HG03571 (cell line): ENCODE results near the gene FMN1.

Experiments
- ATAC-seq: cut with Tn5 transposase; IDR thresholded peaks from one replicate; pipeline ENCODE4 v1.9.1; 2021; ENCODE audit not compliant: unreplicated experiment

Gene FMN1

DNA sequence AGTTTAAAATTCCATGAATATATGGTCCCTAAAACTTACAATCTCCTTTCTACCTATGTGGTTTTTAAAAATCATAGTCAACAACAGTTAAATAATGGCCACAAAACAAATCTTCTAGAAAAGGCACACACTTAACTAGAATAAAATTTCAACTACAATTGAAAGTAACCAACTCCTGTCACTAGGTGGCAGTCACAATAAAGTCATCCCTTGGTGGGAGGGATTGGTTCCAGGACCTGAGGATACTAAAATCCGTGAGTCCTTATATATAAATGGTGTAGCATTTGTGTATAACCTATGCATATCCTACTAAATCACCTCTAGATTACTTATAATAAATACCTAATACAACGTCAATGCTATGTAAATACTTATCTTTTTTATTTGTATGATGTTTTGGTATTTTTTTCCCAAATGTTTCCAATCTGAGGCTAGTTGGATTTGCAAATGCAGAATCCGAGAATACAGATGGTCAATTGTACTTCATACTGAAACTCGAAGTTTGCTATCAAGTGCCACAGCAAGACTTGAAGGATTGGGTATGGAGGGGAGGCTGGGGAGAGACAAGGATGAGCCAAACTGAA is 172.6 kb downstream of the FMN1 start:
- no peak for ATAC-seq

DNA sequence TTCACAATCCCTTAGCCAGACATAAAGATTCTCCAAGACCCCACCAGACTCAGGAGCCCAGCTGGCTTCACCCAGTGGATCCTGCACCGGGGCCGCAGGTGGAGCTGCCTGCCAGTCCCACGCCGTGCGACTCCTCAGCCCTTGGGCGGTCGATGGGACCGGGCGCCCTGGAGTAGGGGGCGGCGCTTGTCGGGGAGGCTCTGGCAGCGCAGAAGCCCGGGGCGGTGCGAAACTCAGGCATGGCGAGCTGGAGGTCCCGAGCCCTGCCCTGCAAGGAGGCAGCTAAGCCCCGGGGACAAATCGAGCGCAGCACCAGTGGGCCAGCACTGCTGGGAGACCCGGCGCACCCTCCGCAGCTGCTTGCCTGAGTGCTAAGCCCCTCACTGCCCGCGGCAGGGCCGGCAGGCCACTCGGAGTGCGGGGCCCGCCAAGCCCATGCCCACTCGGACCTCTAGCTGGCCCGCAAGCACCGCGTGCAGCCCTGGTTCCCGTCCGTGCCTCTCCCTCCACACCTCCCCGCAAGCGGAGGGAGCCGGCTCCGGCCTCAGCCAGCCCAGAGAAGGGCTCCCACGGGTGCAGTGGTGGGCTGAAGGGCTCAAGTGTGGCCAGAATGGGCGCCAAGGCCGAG is 175.0 kb downstream of the FMN1 start:
- ATAC-seq, result no peak

DNA sequence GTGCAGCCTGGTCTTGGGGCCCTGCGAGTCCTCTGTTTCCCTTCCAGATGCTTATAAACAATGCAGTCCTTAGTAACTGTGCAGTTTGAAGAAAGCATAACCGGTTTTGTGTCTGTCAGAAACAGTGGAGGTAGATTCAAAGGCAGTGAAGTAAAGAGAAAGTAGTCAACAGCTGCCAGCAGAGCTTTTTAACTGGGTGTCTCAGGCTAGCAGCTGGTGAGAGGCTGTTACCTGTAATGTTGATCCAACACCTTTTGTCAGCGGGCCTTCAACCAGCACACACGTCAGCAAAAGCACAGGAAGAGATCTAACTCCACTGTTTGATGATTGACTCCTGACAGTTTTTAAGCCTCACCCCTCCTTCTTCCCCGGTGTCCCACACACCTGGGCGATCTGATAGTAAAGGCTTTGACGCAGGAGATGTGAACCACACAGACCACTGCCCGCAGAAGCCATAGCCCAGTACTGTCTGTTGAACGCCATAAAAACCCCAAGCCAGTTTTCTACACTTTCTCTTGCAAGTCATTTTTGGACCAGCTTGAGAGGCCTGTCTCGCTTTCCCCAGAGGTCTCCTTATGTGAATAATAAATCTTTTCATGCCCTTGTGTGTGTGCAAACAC is 178.0 kb downstream of the FMN1 start:
- ATAC-seq, result no peak

DNA sequence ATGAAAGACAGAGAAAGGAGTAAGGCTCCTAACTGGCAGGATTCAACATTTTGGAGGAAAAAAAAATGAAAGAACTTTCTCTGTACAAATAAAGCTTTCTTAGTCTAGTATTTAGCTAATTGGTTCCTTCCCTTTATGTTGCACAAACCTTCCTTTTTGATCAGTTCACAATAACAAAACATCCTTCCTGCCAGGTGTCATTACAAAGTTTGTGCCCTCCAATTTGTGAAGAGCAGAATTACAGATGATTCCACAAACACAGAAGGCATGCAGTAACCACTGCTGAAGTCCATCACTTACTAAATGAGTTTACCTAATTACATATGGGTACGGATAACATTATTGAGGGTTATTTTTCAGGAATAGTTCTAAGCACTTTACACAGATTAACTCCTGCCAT is 179.9 kb downstream of the FMN1 start:
- ATAC-seq, result no peak

DNA sequence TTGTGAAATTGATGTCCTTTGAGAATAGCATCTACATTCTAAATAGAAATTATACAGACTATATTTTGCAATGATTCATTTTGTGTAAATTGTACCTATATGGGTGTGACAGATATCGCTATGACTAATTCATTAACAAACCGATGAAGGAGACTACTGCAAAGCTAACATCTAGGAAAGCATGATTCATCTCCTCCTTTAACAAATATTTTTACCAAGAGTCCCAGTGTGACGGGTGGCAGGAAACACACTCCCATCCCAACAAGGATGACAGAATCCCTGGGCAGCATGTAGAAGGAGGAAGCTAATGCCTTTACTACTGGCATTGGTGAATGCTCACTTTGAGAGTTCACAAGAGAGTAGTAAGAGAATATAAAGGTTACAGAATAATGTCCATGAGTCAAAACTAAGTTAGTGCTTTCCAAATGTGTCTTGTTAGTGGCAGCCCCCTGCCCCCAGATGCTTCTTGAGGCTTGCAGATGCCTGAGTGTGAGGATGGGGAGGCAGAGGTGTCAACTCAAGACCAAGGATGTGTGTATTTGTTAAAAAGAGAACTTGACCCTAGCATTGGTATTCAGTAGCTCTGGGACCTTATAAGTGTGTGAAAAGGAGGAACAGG is 180.6 kb downstream of the FMN1 start:
- no peak for ATAC-seq

DNA sequence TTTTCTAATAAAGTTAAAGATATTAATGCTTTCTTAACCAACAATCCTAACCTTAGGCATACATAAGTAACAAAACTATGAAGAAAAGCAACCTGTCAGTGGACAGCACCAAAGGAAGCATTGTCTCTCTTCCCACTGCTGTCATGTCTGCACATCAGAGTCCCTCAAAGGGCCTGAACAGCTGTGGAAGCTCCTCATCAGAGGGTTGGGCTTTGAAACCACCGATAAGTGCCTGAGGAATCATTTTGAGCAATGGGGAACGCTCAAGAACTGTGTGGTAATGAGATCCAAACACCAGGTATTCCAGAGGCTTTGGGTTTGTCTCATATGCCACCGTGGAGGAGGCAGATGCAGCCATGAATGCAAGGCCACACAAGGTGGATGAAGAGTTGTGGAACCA is 182.5 kb downstream of the FMN1 start:
- no peak for ATAC-seq

DNA sequence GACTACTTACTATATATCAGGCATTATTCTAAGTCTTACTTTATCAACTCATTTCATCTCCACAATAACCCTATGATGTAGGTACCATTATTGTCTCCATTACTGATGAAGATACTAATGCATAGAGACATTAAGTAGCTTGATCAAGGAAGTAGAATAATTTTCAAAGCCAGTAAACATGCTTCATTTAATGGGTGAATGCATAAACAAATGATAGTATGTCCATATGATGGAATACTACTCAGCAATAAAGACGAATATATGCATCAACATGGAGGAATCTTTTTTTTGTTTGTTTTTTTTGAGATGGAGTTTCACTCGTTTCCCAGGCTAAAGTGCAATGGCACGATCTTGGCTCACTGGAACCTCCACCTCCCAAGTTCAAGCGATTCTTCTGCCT is 184.9 kb downstream of the FMN1 start:
- ATAC-seq, result no peak

DNA sequence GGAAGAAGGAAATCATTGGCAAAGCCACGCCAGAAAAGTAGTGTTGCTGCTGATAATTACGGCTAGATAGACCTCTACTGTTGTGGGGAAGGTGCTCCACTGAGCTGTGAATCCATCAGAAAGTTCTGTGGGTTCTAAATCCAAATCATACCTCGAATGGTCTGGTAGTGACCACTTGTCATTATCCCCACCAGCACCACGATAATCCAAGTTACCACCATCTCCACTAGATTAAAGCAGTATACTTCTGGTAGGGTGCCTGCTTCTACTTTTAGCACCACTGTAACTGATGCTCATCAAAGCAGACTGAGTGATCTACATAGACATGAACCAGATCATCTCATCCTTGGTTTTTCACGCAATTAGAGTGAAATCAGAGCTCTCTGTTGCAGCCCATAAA is 185.5 kb downstream of the FMN1 start:
- ATAC-seq, result no peak

DNA sequence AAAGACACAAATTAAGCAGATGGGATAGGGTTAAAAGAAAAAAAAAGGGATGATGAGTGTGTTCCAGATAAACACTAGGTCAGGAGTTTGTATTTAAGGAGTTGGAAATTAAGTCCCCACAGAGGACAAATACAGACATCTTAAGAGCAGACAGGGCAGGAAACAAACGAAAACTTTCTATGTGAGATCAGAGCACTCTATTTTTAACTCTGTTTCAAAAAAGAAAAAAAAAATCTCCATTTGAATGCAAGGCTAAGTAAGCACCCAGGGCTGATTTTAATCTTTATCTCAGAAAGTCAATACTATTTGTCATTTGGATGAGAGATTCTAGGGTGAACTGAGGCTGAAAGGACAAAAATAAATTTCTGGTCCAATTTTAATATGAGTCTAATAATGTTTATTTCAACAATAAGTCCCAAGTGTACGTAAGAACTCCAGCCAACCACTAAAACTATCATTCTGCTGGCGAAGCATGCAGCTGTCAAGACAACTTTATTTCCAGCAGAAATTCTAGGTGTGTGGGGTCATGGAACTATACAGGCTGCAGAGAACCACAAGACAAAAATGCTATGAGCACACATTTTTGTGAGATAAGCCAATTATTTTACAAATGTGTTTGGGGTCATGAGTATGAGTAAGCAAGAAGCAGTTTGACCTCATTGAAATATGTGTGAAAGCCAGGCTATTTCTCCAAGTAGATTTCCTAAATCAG is 186.1 kb downstream of the FMN1 start:
- no peak for ATAC-seq

DNA sequence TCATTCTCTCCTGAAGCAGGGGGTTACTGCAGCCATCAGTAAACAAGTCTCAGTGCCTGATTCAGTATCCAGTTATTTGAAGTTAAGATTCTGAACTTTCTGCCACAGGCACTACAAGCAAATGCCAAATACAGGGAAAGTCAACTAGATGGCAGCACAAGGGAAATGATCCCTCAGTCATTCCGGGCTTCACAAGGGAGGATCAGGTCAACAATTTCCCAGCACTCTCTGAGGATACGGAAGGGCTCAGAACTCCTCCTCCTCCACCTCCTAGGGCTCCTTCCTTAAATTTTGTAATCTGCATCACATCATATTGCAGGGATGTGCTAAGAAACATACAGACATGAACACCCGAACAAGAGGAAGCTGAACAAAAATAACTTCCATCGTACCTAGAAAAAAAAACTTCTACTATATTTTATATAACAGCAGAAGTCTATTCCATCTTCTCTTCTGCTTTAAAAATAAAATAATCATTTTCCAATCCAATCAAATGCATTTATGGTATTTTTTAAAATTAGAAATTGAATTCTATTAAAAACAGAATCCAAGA is 187.1 kb downstream of the FMN1 start:
- no peak for ATAC-seq

DNA sequence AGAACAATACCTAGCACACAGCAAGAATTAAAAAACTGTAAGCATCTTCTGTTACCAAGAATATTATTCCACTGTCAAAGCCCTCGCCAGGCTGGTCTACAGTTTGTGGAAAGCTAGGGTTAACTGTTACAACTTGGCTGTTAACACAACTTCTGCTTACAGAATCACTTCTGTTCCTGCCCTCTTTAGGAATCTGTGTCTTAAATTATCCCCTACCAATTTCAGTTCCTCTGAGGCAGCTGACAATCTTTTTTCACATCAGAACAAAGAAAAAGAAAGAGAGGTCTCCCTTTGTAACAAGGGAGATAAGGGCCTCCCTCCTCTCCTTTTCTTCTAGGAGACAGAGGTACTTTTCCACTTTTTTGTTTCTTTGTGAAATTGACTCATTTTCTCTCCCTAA is 188.9 kb downstream of the FMN1 start:
- no peak for ATAC-seq

DNA sequence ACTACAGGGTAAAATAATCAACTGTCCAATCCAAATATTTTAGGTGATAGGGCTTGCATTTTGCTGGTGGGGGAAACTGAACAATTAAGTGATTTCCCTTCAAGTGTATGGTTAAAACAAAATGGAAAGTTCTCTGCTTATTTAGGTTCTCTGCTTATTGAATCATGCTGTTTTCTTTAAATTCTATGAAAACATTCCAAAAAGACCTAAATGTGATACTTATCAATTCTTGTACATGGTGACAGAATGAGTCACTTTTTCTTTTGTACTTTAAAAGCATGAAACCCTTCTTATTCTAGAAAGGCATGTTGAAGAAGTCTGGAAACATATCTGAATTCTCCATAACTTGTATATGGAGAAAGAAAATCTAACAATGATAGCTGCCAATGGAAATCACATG is 192.6 kb downstream of the FMN1 start:
- no peak for ATAC-seq

DNA sequence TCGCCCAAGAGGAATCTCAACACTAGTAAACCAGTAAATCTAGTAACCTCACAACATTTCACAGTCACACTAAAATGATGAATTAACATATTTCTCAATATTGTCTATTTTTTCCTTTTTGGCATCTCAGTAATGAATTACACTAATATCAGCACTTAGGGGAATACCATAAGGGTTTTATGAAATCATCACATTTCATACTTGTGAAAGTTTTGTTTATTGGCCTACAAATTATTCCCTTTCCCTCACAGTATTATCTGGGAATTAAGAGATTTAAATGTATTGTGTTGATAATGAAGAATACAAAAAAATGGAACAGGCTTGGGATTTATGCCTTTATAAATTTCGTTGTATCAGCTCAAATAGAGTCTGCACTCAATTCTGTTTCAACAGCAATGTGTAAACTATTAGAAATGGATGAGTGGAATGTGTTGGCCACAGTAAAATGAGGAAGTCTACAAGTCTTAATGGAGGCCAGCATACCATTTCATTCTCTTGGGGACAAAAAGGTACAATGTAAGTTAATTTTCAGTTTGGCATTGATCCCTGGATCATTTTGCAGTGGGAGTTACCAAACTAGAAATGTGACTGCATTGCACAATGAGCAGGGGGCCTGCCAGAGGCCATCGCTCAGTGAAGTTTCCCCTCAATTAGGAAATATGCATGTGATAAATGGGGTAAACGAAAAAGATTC is 195.4 kb downstream of the FMN1 start:
- no peak for ATAC-seq

DNA sequence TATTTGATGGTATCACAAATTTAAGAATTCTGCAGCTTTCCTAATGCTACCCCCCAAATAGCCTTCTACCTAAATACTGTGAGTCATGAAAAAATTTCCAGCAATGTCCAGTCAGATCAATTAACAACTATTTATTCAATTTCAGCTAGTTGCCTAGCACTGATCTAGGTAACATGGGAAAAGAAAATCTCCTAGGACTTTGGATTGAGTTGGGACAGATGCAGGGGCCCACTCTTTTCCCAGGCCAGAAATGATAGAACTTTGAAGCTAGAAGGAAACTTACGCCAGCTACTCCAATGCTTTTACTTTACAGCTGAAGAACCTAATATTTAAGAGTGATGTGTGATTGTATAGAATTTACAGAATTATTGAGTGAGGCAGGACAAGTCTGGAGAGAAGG is 196.3 kb downstream of the FMN1 start:
- no peak for ATAC-seq

DNA sequence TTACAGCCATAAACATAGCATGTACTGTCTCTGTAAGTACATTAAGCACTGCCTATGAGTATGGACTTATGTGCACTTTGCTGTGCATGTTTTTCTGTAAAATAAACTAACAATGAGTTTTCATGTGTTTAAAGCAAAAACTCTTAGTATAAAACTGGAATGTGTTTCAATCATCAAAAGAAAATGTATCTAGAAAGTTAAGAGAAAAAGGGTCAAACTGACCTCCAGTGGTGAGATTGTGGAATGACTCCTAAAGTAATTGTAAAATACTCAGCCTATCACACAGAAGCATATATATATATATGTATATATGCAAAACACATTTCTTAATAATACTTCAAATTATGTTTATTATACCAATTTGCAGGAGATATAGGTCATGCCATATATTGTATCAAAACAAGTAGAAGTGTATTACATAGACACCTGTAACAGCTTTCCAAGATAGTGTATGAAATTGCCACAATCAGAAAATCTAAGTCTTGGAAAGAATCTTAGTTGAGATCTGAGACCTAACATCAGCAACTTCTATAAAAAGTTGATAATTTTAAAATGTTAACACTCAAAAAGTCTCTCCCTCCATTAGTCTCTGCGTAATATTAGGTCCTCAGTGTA is 199.6 kb downstream of the FMN1 start:
- no peak for ATAC-seq

DNA sequence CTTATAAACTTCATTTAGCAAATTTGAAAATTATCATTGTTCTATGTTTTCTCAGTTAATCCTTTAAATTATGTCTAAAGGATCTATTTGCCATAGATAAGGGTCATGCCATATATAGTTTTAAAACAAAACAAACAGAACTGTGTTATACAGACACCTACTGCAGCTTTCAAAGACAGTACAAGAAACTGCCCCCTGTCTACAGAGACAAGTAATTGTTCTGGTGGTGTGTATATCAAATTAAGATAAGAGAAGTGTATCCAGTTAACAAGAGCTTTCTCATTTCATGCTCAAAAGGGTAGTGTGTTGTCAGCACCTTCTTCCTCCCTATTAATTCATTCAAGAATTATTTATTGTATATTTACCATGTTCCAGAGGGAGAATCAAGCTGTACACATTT is 201.2 kb downstream of the FMN1 start:
- ATAC-seq, result no peak

DNA sequence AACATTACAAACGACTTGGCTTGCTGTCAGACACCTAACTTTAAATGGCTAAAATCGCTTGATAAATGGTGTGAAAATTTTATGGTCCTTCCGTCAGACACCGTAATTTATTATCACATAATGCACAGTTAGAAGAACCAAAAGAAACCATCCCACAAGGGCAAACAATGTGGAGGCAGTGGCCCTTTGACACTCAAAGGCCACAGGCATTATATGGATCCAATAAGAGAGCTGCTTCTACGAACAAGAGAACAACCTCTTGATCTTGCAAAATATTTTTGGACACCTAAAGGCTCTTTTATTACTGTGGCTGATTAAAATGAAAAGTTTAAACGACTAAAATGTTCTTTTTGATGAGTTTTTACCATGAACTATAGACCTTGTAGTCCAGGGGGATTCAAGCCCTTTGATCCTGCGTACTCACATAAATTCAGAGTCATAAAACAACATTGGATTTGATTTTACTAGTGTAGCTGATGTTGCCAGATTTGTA is 202.8 kb downstream of the FMN1 start:
- ATAC-seq, result no peak

DNA sequence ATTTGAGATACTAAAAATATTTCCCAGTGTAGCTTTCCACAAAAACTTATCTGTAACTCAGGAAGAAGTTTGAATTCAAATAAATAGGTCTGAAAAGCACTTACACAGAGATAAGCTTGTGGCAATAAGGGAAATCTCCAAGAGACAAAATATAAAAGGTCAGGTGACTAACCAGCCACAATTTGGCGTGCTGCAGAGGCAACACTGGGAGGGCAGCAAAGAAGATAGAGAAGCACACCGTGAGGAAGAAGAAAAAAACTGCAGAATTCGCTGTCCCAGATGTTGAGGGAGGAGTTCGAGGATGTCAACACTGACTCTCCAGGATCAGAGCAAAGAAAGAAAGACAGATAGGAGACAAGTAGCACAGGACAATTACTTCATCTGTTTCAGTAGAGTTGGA is 204.4 kb downstream of the FMN1 start:
- no peak for ATAC-seq

DNA sequence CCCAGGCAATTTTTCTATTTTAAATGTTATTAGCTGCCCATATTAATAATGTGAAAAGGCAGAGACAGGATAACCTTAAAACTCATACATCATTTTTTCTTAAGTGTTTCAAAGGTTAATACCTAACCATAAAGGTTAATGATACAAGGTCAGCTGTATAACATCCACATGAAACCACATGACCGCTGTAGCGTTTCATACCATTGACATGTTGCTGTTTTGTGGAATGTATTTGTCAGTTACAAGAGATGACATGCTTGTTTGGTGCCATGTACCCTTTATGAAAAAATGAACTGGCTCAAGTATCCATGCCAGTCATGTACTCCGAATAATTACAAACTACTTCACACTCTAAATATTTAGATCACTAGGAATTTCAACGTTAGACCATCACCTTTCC is 207.4 kb downstream of the FMN1 start:
- no peak for ATAC-seq

DNA sequence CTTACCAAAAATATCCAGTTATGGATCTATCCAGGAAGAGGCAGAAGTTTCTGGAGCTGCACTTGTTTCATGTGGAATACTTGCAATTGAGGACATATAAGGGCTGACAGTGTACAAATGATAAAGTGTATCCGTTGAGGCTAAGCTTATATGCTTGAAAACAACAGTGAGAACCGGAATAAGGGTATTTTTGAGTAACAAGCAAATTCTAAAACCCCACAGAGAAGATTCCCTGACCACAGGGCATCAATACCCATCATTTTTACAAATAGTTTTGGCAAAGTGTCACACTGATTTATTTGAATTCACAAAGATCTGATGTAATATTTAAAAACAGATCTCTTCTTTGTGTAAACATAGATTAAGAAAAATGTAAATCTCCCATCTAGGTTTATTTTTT is 208.4 kb downstream of the FMN1 start:
- ATAC-seq, result no peak
